ENCODE results near the gene DES.

DNA sequence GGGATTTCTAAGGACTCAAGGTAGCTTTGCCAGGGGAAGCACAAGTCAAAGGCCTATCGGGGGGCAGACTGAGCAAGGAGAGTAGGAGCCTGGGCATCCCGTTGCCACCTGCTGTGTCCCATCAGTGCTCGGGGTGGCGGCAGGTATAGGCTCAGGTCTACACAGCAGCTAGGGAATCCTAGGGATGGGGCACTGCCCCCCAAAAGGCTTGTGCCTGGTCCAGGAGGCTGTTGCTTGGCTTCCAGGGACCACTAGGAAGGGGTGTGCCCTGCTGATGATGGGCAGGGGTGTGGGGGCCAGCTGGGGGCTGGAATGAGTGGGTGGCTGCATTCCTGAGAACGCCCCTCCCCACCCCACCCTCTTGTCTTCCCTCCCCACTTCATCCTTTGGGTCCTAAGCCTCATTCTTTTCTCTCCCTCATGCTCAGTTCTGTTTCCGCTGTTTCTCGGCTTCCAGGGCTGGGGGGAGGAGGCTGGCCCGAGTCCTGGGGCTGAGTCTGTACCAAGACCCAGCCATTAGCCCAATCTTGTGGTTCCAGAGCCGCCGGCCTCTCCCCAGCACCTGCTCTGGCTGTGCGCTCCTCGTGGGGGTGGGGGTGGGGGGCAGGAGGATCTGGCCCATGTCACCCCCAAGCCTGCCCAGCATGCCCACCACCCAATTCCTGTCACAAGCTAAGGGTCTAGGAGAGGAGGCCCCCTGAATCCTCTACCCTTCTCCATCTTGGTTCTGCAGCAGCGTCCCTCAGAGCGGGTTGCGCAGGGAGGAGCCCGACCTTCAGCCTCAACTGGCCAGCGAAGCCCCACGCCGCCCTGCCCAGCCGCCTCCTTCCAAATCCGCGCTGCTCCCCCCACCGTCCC, 29.3 kb downstream of the DES start:
- TF ChIP-seq CTCF (IDR thresholded peaks at IDR 0.05; ENCODE audit: low read length) (no peak), EZH2 (optimal IDR thresholded peaks at IDR 0.05; ENCODE audit: low read depth, low read length) (no peak)
